HG02571 (cell line): ENCODE data around the gene CIAO2A.
A peak's percentile ranks its signal among the peaks of the same experiment; 100 is the strongest.
"Not testable (repeated sequence)": the region's sequence is repeated elsewhere in the genome, so short reads cannot be mapped to it uniquely, and the experiment has no call there.

Experiments
- ATAC-seq: cut with Tn5 transposase; IDR thresholded peaks from one replicate; pipeline ENCODE4 v1.9.1; 2021; ENCODE audit warnings: mild to moderate bottlenecking, moderate library complexity; ENCODE audit not compliant: unreplicated experiment

The CIAO2A gene

GRCh38 chr15:64072812-64073211 is 20.8 kb downstream of the CIAO2A start:
- ATAC-seq = no peak

GRCh38 chr15:64071931-64072765 is 21.5 kb downstream of the CIAO2A start:
- ATAC-seq = no peak

- ATAC-seq = no peak
These were observed 22.4 kb downstream of the CIAO2A start for GRCh38 chr15:64070965-64071851.

GRCh38 chr15:64070106-64070505 is 23.5 kb downstream of the CIAO2A start:
- ATAC-seq = no peak

GRCh38 chr15:64068133-64068532 is 25.5 kb downstream of the CIAO2A start:
- ATAC-seq = no peak

GRCh38 chr15:64067564-64068030 is 26.0 kb downstream of the CIAO2A start:
- no peak for ATAC-seq

GRCh38 chr15:64066451-64066850 is 27.2 kb downstream of the CIAO2A start:
- ATAC-seq = no peak

- ATAC-seq = no peak
These were observed 32.9 kb downstream of the CIAO2A start for GRCh38 chr15:64060716-64061115.

- ATAC-seq = not testable (repeated sequence)
These were observed 34.5 kb downstream of the CIAO2A start for GRCh38 chr15:64059104-64059503.

GRCh38 chr15:64058279-64058678 is 35.4 kb downstream of the CIAO2A start:
- no peak for ATAC-seq

GRCh38 chr15:64053674-64054073 is 40.0 kb downstream of the CIAO2A start:
- ATAC-seq = not testable (repeated sequence)

GRCh38 chr15:64052925-64053491 is 40.6 kb downstream of the CIAO2A start:
- no peak for ATAC-seq

- no peak for ATAC-seq
These were observed 42.0 kb downstream of the CIAO2A start for GRCh38 chr15:64051407-64052259.

GRCh38 chr15:64051093-64051402 is 42.6 kb downstream of the CIAO2A start:
- no peak for ATAC-seq

GRCh38 chr15:64050281-64051092 is 43.2 kb downstream of the CIAO2A start:
- ATAC-seq = no peak

GRCh38 chr15:64048781-64049460 is 44.7 kb downstream of the CIAO2A start:
- ATAC-seq = no peak

- peak; percentile 45 for ATAC-seq
These were observed 47.1 kb downstream of the CIAO2A start, which contains the start of gene DAPK2 for GRCh38 chr15:64046421-64047153. Gene DAPK2, minus strand, starts transcription at chr15:64046485. Its CDS starts 6,224 bp downstream, at chr15:64040261.

- ATAC-seq = peak; percentile 20
These were observed 47.7 kb downstream of the CIAO2A start for GRCh38 chr15:64045774-64046420.
